ENCODE results near the gene DNAJC2. TPM values are rescaled to one million over a fixed set of nuclear protein-coding genes. Genes with fewer than 3 reads are reported as not detected.

The DNAJC2 gene
- total RNA-seq, 1 experiment from 2014 or later: 21.7 TPM

DNA sequence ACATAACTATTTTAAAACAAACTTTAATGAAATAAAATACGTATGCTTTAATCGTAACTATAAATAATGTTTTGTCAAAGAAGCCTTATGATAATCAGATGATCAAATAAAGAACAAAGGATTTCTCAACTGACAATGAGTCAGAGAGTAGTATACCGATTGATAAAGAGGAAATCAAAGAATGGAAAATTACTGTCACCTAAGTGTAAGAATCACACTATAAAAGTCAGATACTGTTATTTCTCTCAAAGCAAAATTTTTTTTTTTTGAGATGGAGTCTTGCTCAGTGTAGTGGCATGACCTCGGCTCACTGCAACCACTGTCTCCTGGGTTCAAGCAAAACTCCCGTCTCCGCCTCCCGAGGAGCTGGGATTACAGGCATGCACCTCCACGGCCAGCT is 18.8 kb downstream of the DNAJC2 start:
- H3K79me2 ChIP-seq (ENCODE audit: low read length): peaks cover 7% of the 10 kb centered on the region
- no peak for DNase-seq
- H3K27me3 ChIP-seq (ENCODE audit: low read length): no peaks in the 10 kb centered on the region
- no peak overlapping the region for H3K27ac ChIP-seq (ENCODE audit: low read length)
- ChIA-PET CTCF (no interaction called here), POLR2A (ENCODE audit: unreplicated experiment) (no interaction called here)
- no peaks in the 10 kb centered on the region for H3K4me1 ChIP-seq (ENCODE audit: insufficient read depth, low read length)
- H3K4me2 ChIP-seq (ENCODE audit: low read length): no peak overlapping the region
- H3K9ac ChIP-seq (ENCODE audit: low read length): no peak overlapping the region
- no TSS peak for BruUV-seq (replicated peaks)
- no peaks in the 10 kb centered on the region for H4K20me1 ChIP-seq (ENCODE audit: low read length)
- TF ChIP-seq, protein P1, sequence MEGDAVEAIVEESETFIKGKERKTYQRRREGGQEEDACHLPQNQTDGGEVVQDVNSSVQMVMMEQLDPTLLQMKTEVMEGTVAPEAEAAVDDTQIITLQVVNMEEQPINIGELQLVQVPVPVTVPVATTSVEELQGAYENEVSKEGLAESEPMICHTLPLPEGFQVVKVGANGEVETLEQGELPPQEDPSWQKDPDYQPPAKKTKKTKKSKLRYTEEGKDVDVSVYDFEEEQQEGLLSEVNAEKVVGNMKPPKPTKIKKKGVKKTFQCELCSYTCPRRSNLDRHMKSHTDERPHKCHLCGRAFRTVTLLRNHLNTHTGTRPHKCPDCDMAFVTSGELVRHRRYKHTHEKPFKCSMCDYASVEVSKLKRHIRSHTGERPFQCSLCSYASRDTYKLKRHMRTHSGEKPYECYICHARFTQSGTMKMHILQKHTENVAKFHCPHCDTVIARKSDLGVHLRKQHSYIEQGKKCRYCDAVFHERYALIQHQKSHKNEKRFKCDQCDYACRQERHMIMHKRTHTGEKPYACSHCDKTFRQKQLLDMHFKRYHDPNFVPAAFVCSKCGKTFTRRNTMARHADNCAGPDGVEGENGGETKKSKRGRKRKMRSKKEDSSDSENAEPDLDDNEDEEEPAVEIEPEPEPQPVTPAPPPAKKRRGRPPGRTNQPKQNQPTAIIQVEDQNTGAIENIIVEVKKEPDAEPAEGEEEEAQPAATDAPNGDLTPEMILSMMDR (conservative IDR thresholded peaks at IDR 0.05; ENCODE audit: low read depth, low read length): no peak
- no peak for TF ChIP-seq EZH2phosphoT487 (IDR thresholded peaks at IDR 0.05; ENCODE audit: borderline replicate concordance, low read length)
- TF ChIP-seq EZH2 (IDR thresholded peaks at IDR 0.05; ENCODE audit: low read length, unreplicated experiment): no peak
- no peak for ATAC-seq
- no peak overlapping the region for H3K4me3 ChIP-seq (ENCODE audit: low read length)
- intact Hi-C loops (cut with micrococcal nuclease): no loop called here
- no peak overlapping the region for H2AFZ ChIP-seq (ENCODE audit: low read length)
- H3K36me3 ChIP-seq (ENCODE audit: low read depth, low read length): peaks cover 57% of the 10 kb centered on the region
- H3F3A ChIP-seq (ENCODE audit: low read length, unreplicated experiment): peaks cover 4% of the 10 kb centered on the region
- H3K9me2 ChIP-seq (replicated peaks; ENCODE audit: low read length): no peaks in the 10 kb centered on the region
- H3K9me3 ChIP-seq (ENCODE audit: low read length): no peaks in the 10 kb centered on the region

DNA sequence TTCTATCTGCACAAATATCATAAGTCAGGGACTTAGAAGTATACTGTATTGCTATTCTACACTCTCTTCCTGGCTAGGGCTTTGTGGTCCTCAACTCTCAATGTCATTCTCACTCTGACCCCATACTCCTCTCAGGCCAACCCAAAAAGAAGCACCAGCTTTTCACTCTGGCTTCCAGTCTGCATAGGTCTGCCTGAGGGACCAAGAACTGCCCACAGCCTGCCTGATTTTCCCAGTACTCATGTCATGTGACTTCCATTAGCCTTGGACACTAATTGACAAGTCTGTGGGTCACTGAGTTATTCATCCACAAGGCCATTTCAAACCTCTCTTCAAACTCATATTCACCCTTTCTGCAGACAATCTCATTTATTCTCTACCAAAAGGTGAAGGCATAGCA is 27.6 kb downstream of the DNAJC2 start:
- no peaks in the 10 kb centered on the region for H3F3A ChIP-seq (ENCODE audit: low read length, unreplicated experiment)
- H3K27ac ChIP-seq (ENCODE audit: low read length): no peak overlapping the region
- no peak overlapping the region for H2AFZ ChIP-seq (ENCODE audit: low read length)
- no peak for TF ChIP-seq EZH2phosphoT487 (IDR thresholded peaks at IDR 0.05; ENCODE audit: borderline replicate concordance, low read length)
- TF ChIP-seq, protein P1 (conservative IDR thresholded peaks at IDR 0.05; ENCODE audit: low read depth, low read length): no peak
- TF ChIP-seq EZH2 (IDR thresholded peaks at IDR 0.05; ENCODE audit: low read length, unreplicated experiment): no peak
- no peaks in the 10 kb centered on the region for H4K20me1 ChIP-seq (ENCODE audit: low read length)
- no peaks in the 10 kb centered on the region for H3K27me3 ChIP-seq (ENCODE audit: low read length)
- no peaks in the 10 kb centered on the region for H3K79me2 ChIP-seq (ENCODE audit: low read length)
- DNase-seq (no peak), ATAC-seq (no peak)
- H3K4me3 ChIP-seq (ENCODE audit: low read length): no peak overlapping the region
- H3K36me3 ChIP-seq (ENCODE audit: low read depth, low read length): peaks cover 69% of the 10 kb centered on the region
- no TSS peak for BruUV-seq (replicated peaks)
- H3K9me2 ChIP-seq (replicated peaks; ENCODE audit: low read length): no peaks in the 10 kb centered on the region
- POLR2A ChIA-PET (ENCODE audit: unreplicated experiment): no interaction called here
- H3K4me1 ChIP-seq (ENCODE audit: insufficient read depth, low read length): no peaks in the 10 kb centered on the region
- no peaks in the 10 kb centered on the region for H3K9me3 ChIP-seq (ENCODE audit: low read length)
- CTCF ChIA-PET: no interaction called here
- no peak overlapping the region for H3K9ac ChIP-seq (ENCODE audit: low read length)
- H3K4me2 ChIP-seq (ENCODE audit: low read length): no peak overlapping the region
- intact Hi-C loops (cut with micrococcal nuclease): loop anchor here (5.0 kb wide), 1 partner anchor 90 kb away; no protein-coding TSS in a partner anchor

DNA sequence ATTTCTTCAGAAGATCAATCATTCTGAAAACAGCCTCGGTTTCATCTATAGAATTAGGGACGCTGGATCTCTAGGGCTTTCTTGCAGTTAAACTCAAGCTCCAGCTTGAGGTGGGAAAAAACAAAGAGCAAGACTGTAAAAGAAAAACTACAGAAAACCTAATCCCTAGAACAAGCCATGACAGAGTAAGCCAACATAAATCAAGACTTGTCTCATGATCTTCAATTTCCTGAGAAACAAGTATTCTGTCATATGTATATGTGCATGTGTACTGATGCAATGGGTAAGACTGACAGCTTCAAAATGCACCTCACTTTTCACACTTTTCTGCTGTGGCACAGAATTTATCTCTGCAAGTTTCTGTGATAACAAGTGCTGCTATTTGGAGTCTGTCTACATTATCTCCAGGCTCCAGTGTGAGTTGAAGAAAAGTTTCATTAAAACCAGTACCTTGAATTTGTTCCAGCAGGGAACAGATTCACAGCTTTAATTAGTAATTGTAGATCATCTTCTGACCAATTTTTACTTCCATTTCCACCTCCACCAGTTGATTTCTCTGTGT is 28.1 kb downstream of the DNAJC2 start:
- Histone ChIP-seq H2AFZ (ENCODE audit: low read length) (no peak overlapping the region), H3F3A (ENCODE audit: low read length, unreplicated experiment) (no peaks in the 10 kb centered on the region), H3K36me3 (ENCODE audit: low read depth, low read length) (peaks cover 71% of the 10 kb centered on the region), H3K4me2 (ENCODE audit: low read length) (no peak overlapping the region), H3K9me3 (ENCODE audit: low read length) (no peaks in the 10 kb centered on the region), H3K79me2 (ENCODE audit: low read length) (no peaks in the 10 kb centered on the region), H3K4me3 (ENCODE audit: low read length) (no peak overlapping the region), H4K20me1 (ENCODE audit: low read length) (no peaks in the 10 kb centered on the region), H3K9me2 (replicated peaks; ENCODE audit: low read length) (no peaks in the 10 kb centered on the region), H3K4me1 (ENCODE audit: insufficient read depth, low read length) (no peaks in the 10 kb centered on the region), H3K27me3 (ENCODE audit: low read length) (no peaks in the 10 kb centered on the region), H3K27ac (ENCODE audit: low read length) (no peak overlapping the region), H3K9ac (ENCODE audit: low read length) (no peak overlapping the region)
- TF ChIP-seq EZH2phosphoT487 (IDR thresholded peaks at IDR 0.05; ENCODE audit: borderline replicate concordance, low read length) (no peak), EZH2 (IDR thresholded peaks at IDR 0.05; ENCODE audit: low read length, unreplicated experiment) (no peak)
- TF ChIP-seq, protein P1 (conservative IDR thresholded peaks at IDR 0.05; ENCODE audit: low read depth, low read length): no peak
- BruUV-seq (replicated peaks): no TSS peak
- ChIA-PET POLR2A (ENCODE audit: unreplicated experiment) (no interaction called here), CTCF (no interaction called here)
- DNase-seq: no peak
- intact Hi-C loops (cut with micrococcal nuclease): loop anchor here (5.0 kb wide), 1 partner anchor 91 kb away; no protein-coding TSS in a partner anchor
- no peak for ATAC-seq

Data from PC-3 (cell line).